ENCODE measurements around the gene WIPI1. TPM values are rescaled to one million over a fixed set of nuclear protein-coding genes. Genes with fewer than 3 reads are reported as not detected.

Gene WIPI1
- total and polyA plus RNA-seq, 2 of the 13 experiments (the other 11 are each of a cell fraction or from before 2014, with no cell fraction given), result 29.4 to 141 TPM

DNA sequence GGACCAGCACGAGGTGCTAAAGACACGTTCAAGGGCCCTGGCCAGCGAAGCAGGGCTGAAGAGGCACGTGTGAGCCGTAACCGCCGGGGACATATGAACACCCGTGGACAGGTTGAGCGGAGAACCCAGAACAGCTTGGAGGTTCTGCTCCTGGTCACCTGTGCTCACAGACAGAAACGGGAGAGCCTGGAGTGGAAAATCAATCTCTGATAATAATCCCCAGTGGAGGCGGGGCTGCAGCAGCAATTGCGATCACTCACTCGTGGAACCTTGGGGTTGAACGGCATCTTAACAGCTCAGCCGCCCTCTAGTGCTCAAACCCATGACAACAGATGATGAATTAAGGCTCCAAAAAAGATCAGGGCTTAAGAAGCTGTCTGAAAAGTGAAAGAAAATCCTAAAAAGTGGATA is 25.6 kb downstream of the WIPI1 start:
- no peak overlapping the region for H2AFZ ChIP-seq (ENCODE audit: low read length)
- no peak overlapping the region for H3K4me2 ChIP-seq (ENCODE audit: low read depth, low read length)
- TF ChIP-seq, protein P1, sequence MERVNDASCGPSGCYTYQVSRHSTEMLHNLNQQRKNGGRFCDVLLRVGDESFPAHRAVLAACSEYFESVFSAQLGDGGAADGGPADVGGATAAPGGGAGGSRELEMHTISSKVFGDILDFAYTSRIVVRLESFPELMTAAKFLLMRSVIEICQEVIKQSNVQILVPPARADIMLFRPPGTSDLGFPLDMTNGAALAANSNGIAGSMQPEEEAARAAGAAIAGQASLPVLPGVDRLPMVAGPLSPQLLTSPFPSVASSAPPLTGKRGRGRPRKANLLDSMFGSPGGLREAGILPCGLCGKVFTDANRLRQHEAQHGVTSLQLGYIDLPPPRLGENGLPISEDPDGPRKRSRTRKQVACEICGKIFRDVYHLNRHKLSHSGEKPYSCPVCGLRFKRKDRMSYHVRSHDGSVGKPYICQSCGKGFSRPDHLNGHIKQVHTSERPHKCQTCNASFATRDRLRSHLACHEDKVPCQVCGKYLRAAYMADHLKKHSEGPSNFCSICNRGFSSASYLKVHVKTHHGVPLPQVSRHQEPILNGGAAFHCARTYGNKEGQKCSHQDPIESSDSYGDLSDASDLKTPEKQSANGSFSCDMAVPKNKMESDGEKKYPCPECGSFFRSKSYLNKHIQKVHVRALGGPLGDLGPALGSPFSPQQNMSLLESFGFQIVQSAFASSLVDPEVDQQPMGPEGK (CRISPR knock-in tag; IDR thresholded peaks at IDR 0.05), result no peak
- TF ChIP-seq SMC3 (IDR thresholded peaks at IDR 0.05; ENCODE audit: low read length), result peak; percentile 34; the same call in 1 of the 2 replicates
- TF ChIP-seq, protein P2, sequence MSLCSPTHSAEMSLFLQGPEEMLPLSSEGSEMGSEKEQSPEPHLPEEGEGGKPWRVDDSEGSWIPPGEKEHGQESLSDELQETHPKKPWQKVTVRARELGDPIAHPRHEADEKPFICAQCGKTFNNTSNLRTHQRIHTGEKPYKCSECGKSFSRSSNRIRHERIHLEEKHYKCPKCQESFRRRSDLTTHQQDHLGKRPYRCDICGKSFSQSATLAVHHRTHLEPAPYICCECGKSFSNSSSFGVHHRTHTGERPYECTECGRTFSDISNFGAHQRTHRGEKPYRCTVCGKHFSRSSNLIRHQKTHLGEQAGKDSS (CRISPR knock-in tag; IDR thresholded peaks at IDR 0.05; ENCODE audit: borderline replicate concordance, low read depth), result 0 out of 2 replicates have a peak, but pooled peaks have one; percentile 30
- no peak for TF ChIP-seq FOXA1 (IDR thresholded peaks at IDR 0.05)
- TF ChIP-seq FOXA1 (CRISPR knock-in tag; IDR thresholded peaks at IDR 0.05), result no peak
- TF ChIP-seq STAG1 (CRISPR knock-in tag; IDR thresholded peaks at IDR 0.05), result peak; percentile 62
- TF ChIP-seq RFX5 (IDR thresholded peaks at IDR 0.05; ENCODE audit: low read depth, low read length), result peak; percentile 78
- TF ChIP-seq, protein P3, sequence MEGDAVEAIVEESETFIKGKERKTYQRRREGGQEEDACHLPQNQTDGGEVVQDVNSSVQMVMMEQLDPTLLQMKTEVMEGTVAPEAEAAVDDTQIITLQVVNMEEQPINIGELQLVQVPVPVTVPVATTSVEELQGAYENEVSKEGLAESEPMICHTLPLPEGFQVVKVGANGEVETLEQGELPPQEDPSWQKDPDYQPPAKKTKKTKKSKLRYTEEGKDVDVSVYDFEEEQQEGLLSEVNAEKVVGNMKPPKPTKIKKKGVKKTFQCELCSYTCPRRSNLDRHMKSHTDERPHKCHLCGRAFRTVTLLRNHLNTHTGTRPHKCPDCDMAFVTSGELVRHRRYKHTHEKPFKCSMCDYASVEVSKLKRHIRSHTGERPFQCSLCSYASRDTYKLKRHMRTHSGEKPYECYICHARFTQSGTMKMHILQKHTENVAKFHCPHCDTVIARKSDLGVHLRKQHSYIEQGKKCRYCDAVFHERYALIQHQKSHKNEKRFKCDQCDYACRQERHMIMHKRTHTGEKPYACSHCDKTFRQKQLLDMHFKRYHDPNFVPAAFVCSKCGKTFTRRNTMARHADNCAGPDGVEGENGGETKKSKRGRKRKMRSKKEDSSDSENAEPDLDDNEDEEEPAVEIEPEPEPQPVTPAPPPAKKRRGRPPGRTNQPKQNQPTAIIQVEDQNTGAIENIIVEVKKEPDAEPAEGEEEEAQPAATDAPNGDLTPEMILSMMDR (CRISPR knock-in tag; IDR thresholded peaks at IDR 0.05), result peak; percentile 55
- peak; percentile 67 for TF ChIP-seq ZBTB38 (CRISPR knock-in tag; IDR thresholded peaks at IDR 0.05)
- H3K27ac ChIP-seq (ENCODE audit: extremely low read length, insufficient read depth, low read length), result no peak overlapping the region
- no TSS peak for BruUV-seq (replicated peaks)
- H3K9me3 ChIP-seq (ENCODE audit: low read length), result no peaks in the 10 kb centered on the region
- H4K20me1 ChIP-seq (ENCODE audit: insufficient read depth, low read length), result no peaks in the 10 kb centered on the region
- DNase-seq (ENCODE audit: low spot score) (peak; percentile 25), FAIRE-seq (peak; percentile 15), ATAC-seq (no peak)
- H3K79me2 ChIP-seq (ENCODE audit: insufficient read depth, low read length), result no peaks in the 10 kb centered on the region
- no peak overlapping the region for H3K9ac ChIP-seq (ENCODE audit: insufficient read depth, low read depth, low read length)
- POLR2A ChIA-PET, result no interaction called here
- intact Hi-C loops (cut with micrococcal nuclease; ENCODE audit: unreplicated experiment), result no loop called here
- in situ Hi-C loops (cut with HindIII; ENCODE audit: extremely low pct_ligation_motif_present, low pct_unique_long_range_greater_than_20kb), result loop anchor here (5.0 kb wide), 1 partner anchor 169 kb away; no protein-coding TSS in a partner anchor
- H3K4me1 ChIP-seq (ENCODE audit: insufficient read depth, low read length), result peaks cover 9% of the 10 kb centered on the region
- CTCF ChIA-PET (ENCODE audit: low intra/inter-chr PET ratio, low total read pairs), result interaction anchor here (0.8 to 1.6 kb wide), 2 partner anchors 166 to 168 kb away, joined by 3 to 4 read pairs; no protein-coding TSS in a partner anchor
- 82% methylated on average over 15 of the region's 15 CpGs for WGBS (ENCODE audit: low lambda C conversion rate)
- no peak overlapping the region for H3K4me3 ChIP-seq (replicated peaks in 1 of 3; ENCODE audit: insufficient read depth in 1 of 3, low read depth in 2 of 3, low read length in 3 of 3)
- H3K27me3 ChIP-seq (ENCODE audit: control insufficient read depth in 1 of 2, insufficient read depth in 2 of 2, low read length in 2 of 2), result no peaks in the 10 kb centered on the region
- H3K36me3 ChIP-seq (replicated peaks in 1 of 2; ENCODE audit: control insufficient read depth in 1 of 2, insufficient read depth in 2 of 2, low read length in 2 of 2), result peaks cover 37 to 75% of the 10 kb centered on the region in 2 experiments

All from HepG2 (cell line).